Measurements from ENCODE around the gene C17orf50.

Gene C17orf50

GRCh38 chr17:35760587-35760986, at the start of gene C17orf50:
Gene C17orf50 (plus strand): TSS chr17:35760887. CDS start chr17:35760942, 55 bp downstream.
- DNase-seq: no peak

GRCh38 chr17:35710950-35711349, 49.7 kb upstream of the C17orf50 start:
- no peak for DNase-seq

GRCh38 chr17:35713069-35713728, 47.5 kb upstream of the C17orf50 start:
- no peak for DNase-seq

GRCh38 chr17:35714988-35715387, 45.7 kb upstream of the C17orf50 start:
- DNase-seq: no peak

GRCh38 chr17:35715416-35715815, 45.3 kb upstream of the C17orf50 start:
- no peak for DNase-seq

GRCh38 chr17:35716173-35716572, 44.5 kb upstream of the C17orf50 start:
- no peak for DNase-seq

- DNase-seq: no peak
These were observed 43.7 kb upstream of the C17orf50 start for GRCh38 chr17:35716897-35717465.

GRCh38 chr17:35717475-35717874, 43.2 kb upstream of the C17orf50 start:
- no peak for DNase-seq

GRCh38 chr17:35723735-35724134, 37.0 kb upstream of the C17orf50 start:
- DNase-seq: no peak

GRCh38 chr17:35725058-35725457, 35.6 kb upstream of the C17orf50 start:
- DNase-seq: no peak

- DNase-seq: no peak
These were observed 34.9 kb upstream of the C17orf50 start for GRCh38 chr17:35725802-35726126.

GRCh38 chr17:35726127-35726952, 34.3 kb upstream of the C17orf50 start:
- DNase-seq: no peak

GRCh38 chr17:35726953-35727460, 33.7 kb upstream of the C17orf50 start:
- DNase-seq: no peak

GRCh38 chr17:35727635-35728034, 33.1 kb upstream of the C17orf50 start:
- no peak for DNase-seq

- no peak for DNase-seq
These were observed 32.1 kb upstream of the C17orf50 start for GRCh38 chr17:35728551-35728950.

GRCh38 chr17:35729405-35729833, 31.3 kb upstream of the C17orf50 start:
- no peak for DNase-seq

GRCh38 chr17:35730400-35731005, 30.2 kb upstream of the C17orf50 start:
- DNase-seq: no peak

- DNase-seq: peak in 1 of 2 donors; percentile 34
These were observed 29.3 kb upstream of the C17orf50 start, which contains the start of gene RASL10B for GRCh38 chr17:35731239-35731916. Gene RASL10B (plus strand): TSS chr17:35731639. CDS start chr17:35735185, 3,546 bp downstream.

- DNase-seq: no peak
These were observed 28.5 kb upstream of the C17orf50 start for GRCh38 chr17:35731917-35732805.

- no peak for DNase-seq
These were observed 27.9 kb upstream of the C17orf50 start for GRCh38 chr17:35732806-35733136.

- no peak for DNase-seq
These were observed 27.3 kb upstream of the C17orf50 start for GRCh38 chr17:35733366-35733765.

- DNase-seq: no peak
These were observed 26.3 kb upstream of the C17orf50 start for GRCh38 chr17:35734396-35734795.

Data from CD4-positive, alpha-beta T cell treated with Interleukin-4 for 1 hour (primary cell).